Liver (tissue), 9 donors: ENCODE measurements around the gene KRT8. TPM values are rescaled to one million over a fixed set of nuclear protein-coding genes. Genes with fewer than 3 reads are reported as not detected.

Experiments used
- DNase-seq: peaks from one replicate; pipeline ENCODE4 v3.0.0-alpha.2; 2017; ENCODE audit warnings: low spot score
- H3K27ac ChIP-seq, 2 donors: one replicate each; pipeline ENCODE4 v1.7.0; 2013; ENCODE audit warnings: inconsistent platforms in 2 of 2, low read length in 2 of 2, control low read depth in 1 of 2, low read depth in 1 of 2, mild to moderate bottlenecking in 1 of 2
- H3K27me3 ChIP-seq, 4 donors: one replicate each; pipeline versions ENCODE4 v1.6.1 to v1.7.0; 2013; ENCODE audit warnings: low read length in 3 of 4, inconsistent platforms in 1 of 4, mild to moderate bottlenecking in 1 of 4, moderate library complexity in 1 of 4; ENCODE audit not compliant: control insufficient read depth in 4 of 4, insufficient read depth in 4 of 4
- H3K36me3 ChIP-seq, 4 donors: one replicate each; pipeline versions ENCODE4 v1.6.1 to v1.7.0; 2013; ENCODE audit warnings: low read length in 3 of 4, mild to moderate bottlenecking in 3 of 4, low read depth in 1 of 4, moderate library complexity in 1 of 4; ENCODE audit not compliant: control insufficient read depth in 4 of 4, insufficient read depth in 3 of 4
- H3K4me1 ChIP-seq, 4 donors: one replicate each; pipeline versions ENCODE4 v1.6.1 to v1.7.0; 2013; ENCODE audit warnings: low read length in 3 of 4, mild to moderate bottlenecking in 3 of 4, moderate library complexity in 1 of 4; ENCODE audit not compliant: control insufficient read depth in 4 of 4, insufficient read depth in 4 of 4
- H3K4me3 ChIP-seq, 3 donors: one replicate each; pipeline versions ENCODE4 v1.6.1 to v1.7.0; 2013; ENCODE audit warnings: low read length in 3 of 3, control low read depth in 1 of 3, low read depth in 1 of 3, mild to moderate bottlenecking in 1 of 3
- H3K9ac ChIP-seq, 2 donors: one replicate each; pipeline ENCODE4 v1.7.0; 2013; ENCODE audit warnings: low read length in 2 of 2, mild to moderate bottlenecking in 2 of 2, moderate library complexity in 2 of 2, control low read depth in 1 of 2, low read depth in 1 of 2
- H3K9me3 ChIP-seq, 4 donors: one replicate each; pipeline versions ENCODE4 v1.6.1 to v1.7.0; 2013; ENCODE audit warnings: low read length in 3 of 4; ENCODE audit not compliant: control insufficient read depth in 4 of 4
- ATF3 ChIP-seq: IDR thresholded peaks from 2 replicates; pipeline ENCODE4 v1.6.1; 2016; ENCODE audit warnings: antibody characterized with exemption
- CTCF ChIP-seq: fragments of 150-350 bp; IDR thresholded peaks from 2 replicates; pipeline ENCODE4 v1.5.1; 2017; ENCODE audit warnings: improper control_type of control experiment, low read depth, low read length; ENCODE audit not compliant: missing input control
- EGR1 ChIP-seq, 2 donors: IDR thresholded peaks; 2 replicates each; pipeline ENCODE4 v1.6.1; 2016 to 2018; ENCODE audit warnings: antibody characterized with exemption in 2 of 2, low read depth in 2 of 2
- FOXA1 ChIP-seq: IDR thresholded peaks from 2 replicates; pipeline ENCODE4 v1.6.1; 2016; ENCODE audit warnings: antibody characterized with exemption
- FOXA2 ChIP-seq: IDR thresholded peaks from 2 replicates; pipeline ENCODE4 v1.6.1; 2016; ENCODE audit warnings: antibody characterized with exemption
- GABPA ChIP-seq, 2 donors: IDR thresholded peaks in 1 of 2; conservative IDR thresholded peaks in 1 of 2; 2 replicates each; pipeline ENCODE4 v1.6.1; 2016; ENCODE audit warnings: antibody characterized with exemption in 2 of 2, mild to moderate bottlenecking in 1 of 2, moderate library complexity in 1 of 2
- HNF4A ChIP-seq, 2 donors: conservative IDR thresholded peaks; 2 replicates each; pipeline ENCODE4 v1.6.1; 2016; ENCODE audit warnings: antibody characterized with exemption in 2 of 2, mild to moderate bottlenecking in 2 of 2
- HNF4G ChIP-seq: IDR thresholded peaks from 2 replicates; pipeline ENCODE4 v1.6.1; 2016; ENCODE audit warnings: antibody characterized with exemption
- JUND ChIP-seq, 2 donors: IDR thresholded peaks; 2 replicates each; pipeline ENCODE4 v1.6.1; 2016; ENCODE audit warnings: antibody characterized with exemption in 2 of 2
- MAX ChIP-seq: IDR thresholded peaks from 2 replicates; pipeline ENCODE4 v1.6.1; 2016; ENCODE audit warnings: antibody characterized with exemption
- NR2F2 ChIP-seq: IDR thresholded peaks from 2 replicates; pipeline ENCODE4 v1.6.1; 2016; ENCODE audit warnings: antibody characterized with exemption
- RAD21 ChIP-seq, 2 donors: IDR thresholded peaks; 2 replicates each; pipeline ENCODE4 v1.6.1; 2016; ENCODE audit warnings: antibody characterized with exemption in 2 of 2, mild to moderate bottlenecking in 2 of 2
- REST ChIP-seq: IDR thresholded peaks from 2 replicates; pipeline ENCODE4 v1.6.1; 2016; ENCODE audit warnings: antibody characterized with exemption, mild to moderate bottlenecking
- RXRA ChIP-seq, 2 donors: IDR thresholded peaks; 2 replicates each; pipeline ENCODE4 v1.6.1; 2017 to 2018; ENCODE audit warnings: antibody characterized with exemption in 2 of 2, mild to moderate bottlenecking in 1 of 2
- SP1 ChIP-seq: IDR thresholded peaks from 2 replicates; pipeline ENCODE4 v1.6.1; 2018; ENCODE audit warnings: antibody characterized with exemption, mild to moderate bottlenecking
- TAF1 ChIP-seq: conservative IDR thresholded peaks from 2 replicates; pipeline ENCODE4 v1.6.1; 2016; ENCODE audit warnings: antibody characterized with exemption, mild to moderate bottlenecking
- YY1 ChIP-seq: IDR thresholded peaks from 2 replicates; pipeline ENCODE4 v1.6.1; 2016; ENCODE audit warnings: antibody characterized with exemption, mild to moderate bottlenecking
- ZBTB33 ChIP-seq: IDR thresholded peaks from 2 replicates; pipeline ENCODE4 v1.6.1; 2016; ENCODE audit warnings: antibody characterized with exemption
- WGBS: extraction: QIAGEN DNeasy Blood & Tissue Kit; methylation state at CpG from one replicate; pipeline ENCODE4 v1.1.7; 2013; 5-methylcytosine and 5-hydroxymethylcytosine counted together
- polyA plus RNA-seq, 2 donors: library from polyadenylated mRNA; stranded (reverse) in 1 of 2; unstranded in 1 of 2; fragments of 200-250 nt in 1 of 2; fragments of >200 nt in 1 of 2; fragmentation: Nextera tagmentation in 1 of 2; extraction: Ambion mirVana in 1 of 2; gene quantifications; one replicate each; pipeline versions ENCODE4 v1.2.1 to v1.2.3, GENCODE V29; 2013 to 2015
- total RNA-seq, 2 donors: library from RNA; depleted of rRNA; stranded (reverse); fragments of >200 nt; gene quantifications; one replicate each; pipeline ENCODE4 v1.2.3, GENCODE V29; 2014
- donor health status: healthy.
- donor health status: healthy.
- donor health status: healthy.
- donor health status: healthy.
- donor health status: healthy.

The KRT8 gene
- total and polyA plus RNA-seq, 4 donors = 128 to 383 (median 198) TPM

GRCh38 chr12:52944683-52945388, 40.0 kb upstream of the KRT8 start:
- H3K9me3 ChIP-seq = no peaks in the 10 kb centered on the region
- no peak overlapping the region for H3K4me3 ChIP-seq
- WGBS = 93% methylated on average over 8 of the region's 8 CpGs
- TF ChIP-seq CTCF (no peak), EGR1 (IDR thresholded peaks at IDR 0.05; ENCODE audit: low read depth in 2 of 2) (no peak), JUND (IDR thresholded peaks at IDR 0.05) (no peak), HNF4G (no peak), HNF4A (conservative IDR thresholded peaks at IDR 0.05) (no peak), SP1 (no peak), RAD21 (IDR thresholded peaks at IDR 0.05) (no peak), REST (no peak), ATF3 (no peak), ZBTB33 (no peak), TAF1 (no peak), MAX (no peak), NR2F2 (no peak), GABPA (IDR thresholded peaks at IDR 0.05 in 1 of 2, conservative IDR thresholded peaks at IDR 0.05 in 1 of 2) (no peak), YY1 (no peak), FOXA2 (no peak), FOXA1 (no peak), RXRA (IDR thresholded peaks at IDR 0.05) (no peak)
- H3K9ac ChIP-seq = peak overlapping the region in 1 of 2 donors; percentile 60
- DNase-seq = no peak
- peaks cover 11 to 35% (median 24%) of the 10 kb centered on the region in 4 donors for H3K4me1 ChIP-seq
- H3K27ac ChIP-seq = peak overlapping the region; percentile 98
- H3K36me3 ChIP-seq = no peaks in the 10 kb centered on the region
- no peaks in the 10 kb centered on the region for H3K27me3 ChIP-seq
